NCI-H526 treated with DMSO at 0.1 percent for 48 hours (cell line): ENCODE measurements around the gene PRX.
"Not testable (repeated sequence)": the region's sequence is repeated elsewhere in the genome, so short reads cannot be mapped to it uniquely, and the experiment has no call there.

Experiments used
- DNase-seq: peaks from one replicate; lab custom pipeline; 2025; lab: John Stamatoyannopoulos, UW

Gene PRX

GRCh38 chr19:40413291-40413845, at the start of gene PRX:
PRX (minus strand) TSS chr19:40413378; CDS start chr19:40407932, 5,446 bp downstream.
- DNase-seq = no peak

- DNase-seq = no peak
These were observed 48.6 kb upstream of the PRX start for GRCh38 chr19:40461669-40462221.

- no peak for DNase-seq
These were observed 47.0 kb upstream of the PRX start for GRCh38 chr19:40460185-40460584.

DNA sequence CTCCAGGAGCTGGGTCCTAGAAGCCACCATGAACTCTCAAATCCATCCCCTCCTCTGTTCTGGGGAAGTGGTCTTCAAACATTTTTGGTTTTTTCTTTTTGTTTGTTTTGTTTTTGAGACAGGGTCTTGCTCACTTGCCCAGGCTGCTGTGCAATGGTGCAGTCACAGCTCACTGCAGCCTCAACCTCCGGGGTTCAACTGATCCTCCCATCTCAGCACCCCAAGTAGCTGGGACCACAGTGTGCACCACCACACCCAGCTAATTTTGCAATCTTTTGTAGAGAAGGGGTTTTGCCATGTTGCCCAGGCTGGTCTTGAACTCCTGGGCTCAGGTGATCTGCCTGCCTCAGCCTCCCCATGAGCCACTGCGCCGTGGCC, 45.4 kb upstream of the PRX start:
- no peak for DNase-seq

GRCh38 chr19:40457953-40458596, 44.9 kb upstream of the PRX start:
- DNase-seq = no peak

DNA sequence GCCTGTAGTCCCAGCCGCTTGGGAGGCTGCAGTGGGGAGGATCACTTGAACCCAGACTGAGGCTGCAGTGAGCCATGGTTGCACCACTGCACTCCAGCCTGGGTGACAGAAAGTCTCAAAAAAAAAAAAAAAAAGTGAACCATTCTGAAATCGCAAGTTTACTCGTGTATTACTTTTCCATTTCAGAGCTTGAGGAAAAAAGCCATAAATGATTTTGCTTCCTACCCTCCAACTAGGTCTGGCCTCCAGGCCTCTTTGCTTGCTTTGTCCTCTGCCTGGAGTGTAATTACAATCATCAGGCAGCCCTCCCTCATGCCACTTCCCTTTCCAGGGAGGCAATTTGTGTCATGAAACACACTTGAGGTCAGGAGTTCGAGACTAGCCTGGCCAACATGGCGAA, 43.9 kb upstream of the PRX start:
- no peak for DNase-seq

DNA sequence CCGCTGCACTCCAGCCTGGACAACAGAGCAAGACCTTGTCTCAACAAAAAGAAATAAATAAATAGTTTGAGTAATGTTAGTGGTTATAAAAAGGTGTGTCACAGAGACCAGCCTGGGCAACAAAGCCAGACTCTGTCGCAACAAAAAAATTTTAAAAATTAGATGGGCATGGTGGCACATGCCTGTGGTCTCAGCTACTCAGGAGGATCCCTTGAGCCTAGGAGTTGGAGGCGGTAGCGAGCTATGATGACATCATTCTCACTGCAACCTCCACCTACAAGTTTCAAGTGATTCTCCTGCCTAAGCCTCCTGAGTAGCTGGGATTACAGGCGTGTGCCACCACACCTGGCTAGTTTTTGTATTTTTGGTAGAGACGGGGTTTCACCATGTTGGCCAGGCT, 40.8 kb upstream of the PRX start:
- not testable (repeated sequence) for DNase-seq

DNA sequence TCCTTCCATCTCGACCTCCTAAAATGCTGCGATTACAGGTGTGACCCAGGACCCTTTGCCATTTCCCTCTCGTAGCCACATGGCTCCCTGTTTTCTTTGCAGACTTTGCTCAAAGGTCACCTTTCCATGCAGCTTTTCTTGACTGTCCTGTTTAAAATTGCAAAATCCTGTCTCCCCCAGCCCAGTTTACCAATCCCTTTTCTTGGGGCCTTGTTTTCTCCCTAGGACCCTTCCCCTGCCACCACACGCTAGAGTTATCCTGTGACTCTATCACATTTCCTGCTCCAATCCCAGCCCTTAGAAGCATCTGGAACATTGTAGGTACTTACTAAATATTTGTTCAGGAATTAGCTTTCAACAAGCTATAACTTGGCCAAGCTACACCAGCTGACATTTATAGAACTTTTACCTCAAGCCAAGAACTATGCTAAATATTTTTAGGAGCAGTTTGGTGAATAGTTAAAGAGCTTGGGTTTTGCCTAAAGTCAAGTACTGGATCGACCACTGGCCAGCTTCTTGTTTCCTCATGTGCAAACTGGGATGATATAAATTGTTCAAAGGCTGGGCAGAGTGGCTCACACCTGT, 40.1 kb upstream of the PRX start:
- no peak for DNase-seq

DNA sequence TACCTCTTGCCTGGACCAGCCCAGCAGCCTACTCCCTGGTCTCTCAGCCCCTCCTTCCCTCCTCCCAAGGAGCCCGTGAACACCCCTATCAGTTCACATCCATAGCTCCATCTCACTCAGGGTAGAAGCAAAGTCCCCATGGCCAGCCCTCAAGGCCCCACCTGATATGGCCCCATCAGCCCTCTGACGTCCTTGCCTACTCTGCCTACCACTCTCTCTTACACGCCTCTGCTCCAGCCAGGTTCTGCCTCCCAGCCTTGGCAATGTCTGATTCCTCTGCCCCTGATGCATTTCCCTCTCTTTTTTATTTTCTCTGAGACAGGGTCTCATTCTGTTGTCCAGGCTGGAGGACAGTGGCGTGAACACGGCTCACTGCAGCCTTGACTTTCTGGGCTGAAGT, 38.8 kb upstream of the PRX start:
- no peak for DNase-seq

DNA sequence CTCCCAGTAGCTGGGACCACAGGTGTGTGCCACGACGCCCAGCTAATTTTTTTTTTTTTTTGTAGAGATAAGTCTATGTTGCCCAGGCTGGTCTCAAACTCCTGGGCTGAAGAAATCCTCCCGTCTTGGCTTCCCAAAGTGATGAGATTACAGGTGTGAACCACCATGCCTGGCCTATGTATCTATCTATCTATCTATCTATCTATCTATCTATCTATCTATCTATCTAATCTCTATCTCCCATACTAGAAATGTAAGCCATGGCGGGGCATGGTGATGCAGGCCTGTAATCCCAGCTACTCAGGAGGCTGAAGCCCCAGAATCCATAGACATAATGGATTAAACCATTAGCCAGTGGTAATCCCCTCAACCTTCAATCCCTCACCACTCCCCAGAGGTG, 37.5 kb upstream of the PRX start:
- no peak for DNase-seq

DNA sequence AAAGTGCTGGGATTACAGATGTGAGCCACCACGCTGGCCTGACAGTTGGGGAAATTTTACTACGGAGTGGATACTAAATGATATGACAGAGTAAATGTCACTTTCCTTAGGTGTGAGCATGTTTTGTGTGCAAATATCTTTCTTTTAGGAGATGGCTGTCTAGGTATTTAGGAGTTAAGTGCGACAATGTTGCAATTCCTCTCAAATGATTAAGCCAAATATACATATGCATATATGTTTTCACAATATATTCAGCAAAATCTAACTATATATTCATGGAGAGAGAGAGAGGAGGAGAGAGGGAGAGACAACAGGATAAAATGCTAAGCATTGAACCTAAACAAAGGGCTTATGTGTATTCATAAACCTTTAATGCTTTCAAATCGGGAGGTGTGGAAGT, 36.3 kb upstream of the PRX start:
- no peak for DNase-seq

- DNase-seq = no peak
These were observed 33.1 kb upstream of the PRX start for GRCh38 chr19:40446263-40446784.

GRCh38 chr19:40445780-40446262, 32.6 kb upstream of the PRX start:
- DNase-seq = no peak

- DNase-seq = no peak
These were observed 31.7 kb upstream of the PRX start for GRCh38 chr19:40444825-40445312.

DNA sequence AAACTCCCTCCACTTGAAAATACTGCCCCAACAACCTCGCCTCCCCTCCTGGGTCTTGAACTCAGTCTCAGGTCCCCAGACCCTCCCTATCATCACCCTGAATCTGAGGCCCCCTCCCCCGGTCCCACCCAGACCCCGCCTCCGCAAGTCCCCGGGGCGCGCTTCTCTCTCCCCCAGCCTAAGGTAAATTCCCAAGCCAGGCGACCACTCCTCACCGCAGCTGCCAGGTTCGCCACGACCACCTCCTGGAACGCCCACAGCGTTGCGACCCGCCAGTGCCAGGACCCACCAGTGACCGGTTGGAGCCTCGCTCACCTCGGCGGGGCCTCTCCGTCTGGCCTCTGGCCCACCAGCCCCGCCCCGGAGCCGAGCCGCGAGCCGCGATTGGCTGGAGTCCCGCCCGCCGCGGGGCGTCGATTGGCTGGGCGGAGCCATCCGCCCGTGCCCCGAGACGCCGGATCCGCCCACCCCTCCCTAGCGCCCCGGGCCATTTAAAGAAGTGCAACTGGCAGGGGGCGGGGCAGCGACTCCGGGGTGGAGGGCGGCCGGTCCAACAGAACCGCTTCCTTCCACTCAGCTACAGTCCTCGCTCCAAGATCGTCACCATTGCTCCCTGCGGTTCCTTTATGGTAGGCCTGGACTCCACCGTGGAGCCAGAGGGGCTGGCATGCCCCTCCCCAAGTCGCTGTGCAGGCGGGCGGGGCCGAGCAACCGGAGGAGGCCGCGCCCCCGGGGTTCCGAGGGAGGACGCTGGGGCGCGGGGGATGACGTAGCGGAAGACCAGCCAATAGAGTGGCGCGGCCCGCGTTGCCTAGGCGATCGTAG, 31.0 kb upstream of the PRX start, which contains the start of gene SERTAD3:
TSS of gene SERTAD3 (minus strand) at position 336 of the 825 bp plus-strand sequence. CDS start 2,255 bp downstream, outside the sequence.
- peak; percentile 98 for DNase-seq

DNA sequence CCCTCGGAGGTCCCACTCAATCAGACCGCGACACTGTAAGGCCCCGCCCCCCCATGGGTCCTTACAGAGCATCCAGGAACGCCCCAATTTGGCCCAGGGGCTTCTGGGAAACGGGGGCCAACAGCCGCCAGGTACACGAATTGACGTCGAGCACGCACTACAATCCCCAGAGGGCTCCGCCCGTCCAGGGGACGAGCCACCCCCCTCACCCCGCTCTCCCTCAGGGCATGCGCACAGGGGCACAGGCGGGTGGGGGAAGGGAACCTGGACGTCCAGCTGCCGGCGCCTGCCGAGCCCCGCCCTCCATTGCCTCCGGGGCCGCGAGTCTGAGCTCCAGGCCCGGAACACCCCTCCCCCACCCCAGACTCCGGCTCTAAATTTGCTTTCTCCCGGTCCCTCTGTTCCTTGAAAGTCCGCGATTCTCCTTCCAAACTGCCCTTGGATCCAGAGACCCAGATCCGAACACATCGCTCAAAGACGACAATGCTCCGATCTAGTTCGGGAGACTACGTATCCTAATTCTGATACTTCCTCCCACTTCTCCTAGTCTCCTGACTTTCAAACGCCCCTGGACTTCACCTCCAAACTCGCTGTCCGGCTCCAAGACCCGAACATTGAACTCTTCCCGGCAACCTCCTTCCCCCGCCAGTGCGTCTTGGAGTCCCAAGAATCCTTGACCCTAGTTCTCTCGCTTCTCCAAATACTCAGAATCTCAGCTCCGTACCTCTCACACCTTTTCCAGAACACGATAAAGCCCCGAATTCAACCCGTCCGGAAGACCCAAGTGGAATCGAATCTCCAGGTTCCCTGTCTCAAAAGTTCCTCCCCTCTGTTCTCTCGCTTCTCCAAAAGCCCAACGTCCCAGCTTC, 30.2 kb upstream of the PRX start:
- peak; percentile 98 for DNase-seq

GRCh38 chr19:40442328-40443130, 29.4 kb upstream of the PRX start:
- no peak for DNase-seq

- no peak for DNase-seq
These were observed 28.6 kb upstream of the PRX start for GRCh38 chr19:40441719-40442253.

DNA sequence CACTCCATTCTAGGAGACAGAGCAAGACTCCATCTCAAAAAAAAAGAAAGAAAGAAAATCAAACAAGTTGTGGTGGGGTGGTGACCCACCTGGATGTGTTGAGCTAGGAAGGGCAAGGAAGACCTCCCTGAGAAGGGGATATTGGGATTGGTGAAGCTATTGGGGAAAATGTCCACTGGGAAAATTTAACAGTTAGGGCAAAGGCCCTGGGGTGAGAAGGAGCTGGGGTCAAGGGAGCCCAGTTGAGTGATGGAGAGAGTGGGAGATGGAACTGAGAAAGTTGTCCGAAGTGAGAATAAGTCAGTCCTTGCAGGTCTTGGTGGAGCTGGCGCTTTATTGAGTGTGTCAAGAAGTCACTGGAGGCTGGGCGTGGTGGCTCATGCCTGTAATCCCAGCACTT, 25.1 kb upstream of the PRX start:
- DNase-seq = no peak
